PC-9 (cell line): Measurements from ENCODE around the gene ZDHHC3. TPM values are rescaled to one million over a fixed set of nuclear protein-coding genes. Genes with fewer than 3 reads are reported as not detected.
A peak's percentile ranks its signal among the peaks of the same experiment; 100 is the strongest.

ENCODE experiments used
- BruUV-seq: library from RNA; stranded (reverse); fragments of 400-500 nt; replicated peaks from 2 replicates; lab custom pipeline; 2021; lab: Mats Ljungman, UMichigan
- CTCF ChIA-PET: fragments of 300-600 bp; sonication (Branson Sonifier 250); formaldehyde crosslinking; loops from one replicate; lab custom pipeline; 2022; ENCODE audit warnings: antibody characterized with exemption; lab: Charles Lee
- POLR2A ChIA-PET: fragments of 300-600 bp; sonication (Branson Sonifier 250); formaldehyde crosslinking; loops from one replicate; lab custom pipeline; 2022; ENCODE audit warnings: antibody characterized with exemption; ENCODE audit not compliant: unreplicated experiment; lab: Charles Lee
- DNase-seq, 2 experiments: peaks; one replicate each; pipeline versions ENCODE4 v3.0.0 to v3.0.0-alpha.2; 2015 to 2022; ENCODE audit warnings: mixed read lengths in 1 of 2
- H2AFZ ChIP-seq: fragments of 200-600 bp; sonication (generic); 2 replicates; pipeline ENCODE4 v1.8.1; 2017; ENCODE audit warnings: antibody characterized with exemption
- H3F3A ChIP-seq: fragments of 200-600 bp; sonication (generic); 2 replicates; pipeline ENCODE4 v1.8.1; 2017; ENCODE audit warnings: antibody characterized with exemption, mild to moderate bottlenecking, low read depth; ENCODE audit not compliant: insufficient read depth
- H3K27ac ChIP-seq: fragments of 200-600 bp; sonication (generic); 2 replicates; pipeline ENCODE4 v1.6.1; 2016; ENCODE audit warnings: mixed run types
- H3K27me3 ChIP-seq: fragments of 200-600 bp; sonication (generic); 2 replicates; pipeline ENCODE4 v1.6.1; 2016; ENCODE audit warnings: low read depth, mixed run types; ENCODE audit not compliant: insufficient read depth
- H3K36me3 ChIP-seq: fragments of 200-600 bp; sonication (generic); 2 replicates; pipeline ENCODE4 v1.6.1; 2016; ENCODE audit warnings: low read depth, mixed run types
- H3K4me1 ChIP-seq: fragments of 200-600 bp; sonication (generic); replicated peaks from 2 replicates; pipeline ENCODE4 v1.6.1; 2016; ENCODE audit warnings: mixed run types; ENCODE audit not compliant: insufficient read depth
- H3K4me2 ChIP-seq: fragments of 200-600 bp; sonication (generic); 2 replicates; pipeline ENCODE4 v1.6.1; 2017; ENCODE audit warnings: mixed run types
- H3K4me3 ChIP-seq: fragments of 200-600 bp; sonication (generic); 2 replicates; pipeline ENCODE4 v1.6.1; 2016; ENCODE audit warnings: mixed run types
- H3K79me2 ChIP-seq: fragments of 200-600 bp; sonication (generic); 2 replicates; pipeline ENCODE4 v1.6.1; 2017; ENCODE audit warnings: low read depth, mixed run types
- H3K9me2 ChIP-seq: fragments of 200-600 bp; sonication (generic); 2 replicates; pipeline ENCODE4 v1.8.1; 2017; ENCODE audit warnings: mild to moderate bottlenecking; ENCODE audit not compliant: insufficient read depth
- H3K9me3 ChIP-seq: fragments of 200-600 bp; sonication (generic); 2 replicates; pipeline ENCODE4 v1.8.1; 2016; ENCODE audit warnings: low read depth; ENCODE audit not compliant: insufficient read depth
- H4K20me1 ChIP-seq: fragments of 200-600 bp; sonication (generic); 2 replicates; pipeline ENCODE4 v1.8.1; 2017; ENCODE audit not compliant: insufficient read depth
- CTCF ChIP-seq: fragments of 200-600 bp; sonication (generic); conservative IDR thresholded peaks from 2 replicates; pipeline ENCODE4 v1.6.1; 2017; ENCODE audit warnings: mixed run types, antibody characterized with exemption, mild to moderate bottlenecking, moderate library complexity
- EZH2 ChIP-seq: fragments of 200-600 bp; sonication (generic); IDR thresholded peaks from 2 replicates; pipeline ENCODE4 v1.8.0; 2017; ENCODE audit warnings: antibody characterized with exemption, low read depth
- intact Hi-C: fragments of 100-400 bp; cut with micrococcal nuclease; formaldehyde crosslinking; loops from one replicate; pipeline ENCODE4 v1.10.0; 2022; ENCODE audit not compliant: unreplicated experiment
- total RNA-seq: library from RNA; stranded (reverse); gene quantifications from 2 replicates; pipeline ENCODE4 v1.2.3, GENCODE V29; 2021

The ZDHHC3 gene
- total RNA-seq, 1 experiment from 2014 or later = 107 TPM

- CTCF ChIA-PET = no interaction called here
- POLR2A ChIA-PET = no interaction called here
These were observed 5.2 kb upstream of the ZDHHC3 start for GRCh38 chr3:44981220-44981619.

GRCh38 chr3:44974416-44974815 is 1.6 kb downstream of the ZDHHC3 start:
- peaks cover 98% of the 10 kb centered on the region for H3K79me2 ChIP-seq
- H3K27me3 ChIP-seq = no peaks in the 10 kb centered on the region
- peaks cover 17% of the 10 kb centered on the region; the same call in 1 of the 2 replicates for H3F3A ChIP-seq
- H3K27ac ChIP-seq = no peak overlapping the region; the same call in 1 of the 2 replicates
- no TSS peak for BruUV-seq
- H3K9me2 ChIP-seq = no peaks in the 10 kb centered on the region
- POLR2A ChIA-PET = interaction anchor here (0.7 to 0.8 kb wide), 4 partner anchors 16 to 212 kb away, joined by 3 to 9 read pairs (median 4); no protein-coding TSS in a partner anchor
- CTCF ChIA-PET = no interaction called here
- H3K9me3 ChIP-seq = no peaks in the 10 kb centered on the region
- H2AFZ ChIP-seq = no peak overlapping the region
- H3K4me1 ChIP-seq = peaks cover 68% of the 10 kb centered on the region
- H3K36me3 ChIP-seq = peaks cover 11% of the 10 kb centered on the region
- intact Hi-C loops = no loop called here
- peak overlapping the region; percentile 94 for H3K4me2 ChIP-seq
- H3K4me3 ChIP-seq = peak overlapping the region; percentile 85
- TF ChIP-seq CTCF (no peak), EZH2 (no peak)
- H4K20me1 ChIP-seq = no peaks in the 10 kb centered on the region; the same call in 1 of the 2 replicates
- DNase-seq = no peak

More at GRCh38 chr3:44981220-44981619, 5.2 kb upstream of the ZDHHC3 start:
- Histone ChIP-seq H3K79me2 (peaks cover 91% of the 10 kb centered on the region), H3K4me2 (peak overlapping the region; percentile 49), H3K9me3 (no peaks in the 10 kb centered on the region), H3K9me2 (no peaks in the 10 kb centered on the region), H4K20me1 (peaks cover 12% of the 10 kb centered on the region), H3K4me1 (peaks cover 79% of the 10 kb centered on the region), H3F3A (peaks cover 41% of the 10 kb centered on the region), H3K4me3 (no peak overlapping the region), H3K27me3 (no peaks in the 10 kb centered on the region), H2AFZ (no peak overlapping the region), H3K27ac (peak overlapping the region; percentile 80), H3K36me3 (peaks cover 16% of the 10 kb centered on the region; the same call in 1 of the 2 replicates)
- DNase-seq = peak; percentile 28 to 88
- intact Hi-C loops = no loop called here
- TF ChIP-seq CTCF = no peak
- no peak for TF ChIP-seq EZH2
- BruUV-seq = no TSS peak

- peaks cover 78% of the 10 kb centered on the region for H3K4me1 ChIP-seq
- peaks cover 5% of the 10 kb centered on the region for H3K36me3 ChIP-seq
- BruUV-seq = no TSS peak
- TF ChIP-seq EZH2 = no peak
- TF ChIP-seq CTCF = no peak
- peak in 1 of 2 experiments; percentile 81 for DNase-seq
- H3K79me2 ChIP-seq = peaks cover 91% of the 10 kb centered on the region
- H3K9me3 ChIP-seq = no peaks in the 10 kb centered on the region
- peaks cover 50% of the 10 kb centered on the region for H3F3A ChIP-seq
- peak overlapping the region; percentile 41 for H3K4me2 ChIP-seq
- no peaks in the 10 kb centered on the region; the same call in 1 of the 2 replicates for H4K20me1 ChIP-seq
- no peaks in the 10 kb centered on the region for H3K9me2 ChIP-seq
- no peak overlapping the region; the same call in 1 of the 2 replicates for H3K4me3 ChIP-seq
- H2AFZ ChIP-seq = no peak overlapping the region
- intact Hi-C loops = no loop called here
- CTCF ChIA-PET = no interaction called here
- peak overlapping the region; percentile 38 for H3K27ac ChIP-seq
- H3K27me3 ChIP-seq = no peaks in the 10 kb centered on the region
- POLR2A ChIA-PET = no interaction called here
These were observed 5.0 kb downstream of the ZDHHC3 start for GRCh38 chr3:44970926-44971490.
